ENCODE data around the gene KCMF1. TPM values are rescaled to one million over a fixed set of nuclear protein-coding genes. Genes with fewer than 3 reads are reported as not detected.

KCMF1 gene
- total RNA-seq, 2 donors from 2014 or later: 7.9 to 30.4 TPM

GRCh38 chr2:85033388-85033787 is 62.4 kb downstream of the KCMF1 start:
- no peak for TF ChIP-seq CTCF (IDR thresholded peaks at IDR 0.05)
- no peak for TF ChIP-seq POLR2A (IDR thresholded peaks at IDR 0.05)
- H3K4me3 ChIP-seq: no peak overlapping the region
- H3K27ac ChIP-seq: no peak overlapping the region
- no peak for ATAC-seq
- intact Hi-C loops (cut with DNase I): no loop called here
- no peaks in the 10 kb centered on the region for H3K27me3 ChIP-seq
- no peak for DNase-seq
- H3K9me3 ChIP-seq: no peaks in the 10 kb centered on the region
- H3K36me3 ChIP-seq (replicated peaks in 1 of 2; ENCODE audit: insufficient read depth in 1 of 2, low read depth in 2 of 2): peaks cover 0 to 18% of the 10 kb centered on the region in 2 donors
- no peaks in the 10 kb centered on the region for H3K4me1 ChIP-seq
- WGBS, 2 donors: 79 to 88% methylated on average over 2 of the region's 2 CpGs

- no peak for ATAC-seq
- no peaks in the 10 kb centered on the region for H3K9me3 ChIP-seq
- H3K4me1 ChIP-seq: no peaks in the 10 kb centered on the region
- intact Hi-C loops (cut with DNase I): no loop called here
- no peak overlapping the region for H3K27ac ChIP-seq
- H3K4me3 ChIP-seq: no peak overlapping the region
- DNase-seq: no peak
- H3K36me3 ChIP-seq (replicated peaks in 1 of 2; ENCODE audit: insufficient read depth in 1 of 2, low read depth in 2 of 2): peaks cover 0 to 12% of the 10 kb centered on the region in 2 donors
- H3K27me3 ChIP-seq: no peaks in the 10 kb centered on the region
- WGBS, 2 donors: 90 to 94% methylated on average over 2 of the region's 2 CpGs
- TF ChIP-seq POLR2A (IDR thresholded peaks at IDR 0.05): no peak
- TF ChIP-seq CTCF (IDR thresholded peaks at IDR 0.05): no peak
Measured at GRCh38 chr2:85034158-85034557, 63.2 kb downstream of the KCMF1 start.

- WGBS, 2 donors: 86 to 92% methylated on average over 7 of the region's 7 CpGs
- H3K4me3 ChIP-seq: no peak overlapping the region
- H3K4me1 ChIP-seq: no peaks in the 10 kb centered on the region
- no peak for TF ChIP-seq CTCF (IDR thresholded peaks at IDR 0.05)
- peaks cover 0 to 12% of the 10 kb centered on the region in 2 donors for H3K36me3 ChIP-seq (replicated peaks in 1 of 2; ENCODE audit: insufficient read depth in 1 of 2, low read depth in 2 of 2)
- intact Hi-C loops (cut with DNase I): no loop called here
- DNase-seq (no peak), ATAC-seq (no peak)
- H3K9me3 ChIP-seq: no peaks in the 10 kb centered on the region
- no peaks in the 10 kb centered on the region for H3K27me3 ChIP-seq
- H3K27ac ChIP-seq: no peak overlapping the region
Measured at GRCh38 chr2:85037622-85038021, 66.7 kb downstream of the KCMF1 start.

- H3K4me1 ChIP-seq: no peaks in the 10 kb centered on the region
- intact Hi-C loops (cut with DNase I): no loop called here
- H3K36me3 ChIP-seq (replicated peaks in 1 of 2; ENCODE audit: insufficient read depth in 1 of 2, low read depth in 2 of 2): peaks cover 0 to 14% of the 10 kb centered on the region in 2 donors
- no peaks in the 10 kb centered on the region for H3K27me3 ChIP-seq
- DNase-seq: no peak
- ATAC-seq: no peak
- TF ChIP-seq CTCF (IDR thresholded peaks at IDR 0.05): no peak
- no peak for TF ChIP-seq POLR2A (IDR thresholded peaks at IDR 0.05)
- no peaks in the 10 kb centered on the region for H3K9me3 ChIP-seq
- H3K27ac ChIP-seq: no peak overlapping the region
- 89 to 92% methylated on average over 4 of the region's 4 CpGs for WGBS, 2 donors
- no peak overlapping the region for H3K4me3 ChIP-seq
Measured at GRCh38 chr2:85042330-85042729, 71.4 kb downstream of the KCMF1 start.

GRCh38 chr2:85048534-85048933 is 77.6 kb downstream of the KCMF1 start:
- H3K36me3 ChIP-seq (replicated peaks in 1 of 2; ENCODE audit: insufficient read depth in 1 of 2, low read depth in 2 of 2): peaks cover 10 to 29% of the 10 kb centered on the region in 2 donors
- no peaks in the 10 kb centered on the region for H3K4me1 ChIP-seq
- 91 to 98% methylated on average over 3 of the region's 3 CpGs for WGBS, 2 donors
- H3K27me3 ChIP-seq: no peaks in the 10 kb centered on the region
- H3K9me3 ChIP-seq: no peaks in the 10 kb centered on the region
- intact Hi-C loops (cut with DNase I): no loop called here
- no peak for ATAC-seq
- DNase-seq: no peak
- H3K4me3 ChIP-seq: no peak overlapping the region
- TF ChIP-seq POLR2A (IDR thresholded peaks at IDR 0.05): no peak
- no peak for TF ChIP-seq CTCF (IDR thresholded peaks at IDR 0.05)
- no peak overlapping the region for H3K27ac ChIP-seq
